Fibroblast of the aortic adventitia (primary cell): ENCODE data around the gene APOBEC3G. TPM values are rescaled to one million over a fixed set of nuclear protein-coding genes. Genes with fewer than 3 reads are reported as not detected.
"Not testable (repeated sequence)": the region's sequence is repeated elsewhere in the genome, so short reads cannot be mapped to it uniquely, and the experiment has no call there.

Source experiments
- DNase-seq: peaks from one replicate; pipeline ENCODE4 v3.0.0-alpha.2; 2010; ENCODE audit warnings: low read depth
- H3K4me3 ChIP-seq: 2 replicates; pipeline ENCODE4 v1.5.1; 2011; ENCODE audit warnings: low read depth, mild to moderate bottlenecking, control low read depth, low read length, moderate library complexity
- total RNA-seq: library from RNA; depleted of rRNA; stranded (reverse); fragments of >200 nt; gene quantifications from 2 replicates; pipeline ENCODE4 v1.2.3, GENCODE V29; 2012; ENCODE audit warnings: low replicate concordance
- TF ChIP-seq, protein P1 (sequence below): IDR thresholded peaks from 2 replicates; pipeline ENCODE4 v1.5.1; 2011; ENCODE audit warnings: mild to moderate bottlenecking, low read length, control low read depth, inconsistent platforms; ENCODE audit not compliant: insufficient read depth

Gene APOBEC3G
- total RNA-seq, 1 donor: 7.4 TPM

GRCh38 chr22:39040538-39041296, 36.4 kb upstream of the APOBEC3G start, which contains the start of gene APOBEC3F:
Gene APOBEC3F (plus strand): TSS chr22:39040864. CDS start chr22:39040961, 97 bp downstream.
- peak; percentile 54 for DNase-seq
- TF ChIP-seq, protein P1, sequence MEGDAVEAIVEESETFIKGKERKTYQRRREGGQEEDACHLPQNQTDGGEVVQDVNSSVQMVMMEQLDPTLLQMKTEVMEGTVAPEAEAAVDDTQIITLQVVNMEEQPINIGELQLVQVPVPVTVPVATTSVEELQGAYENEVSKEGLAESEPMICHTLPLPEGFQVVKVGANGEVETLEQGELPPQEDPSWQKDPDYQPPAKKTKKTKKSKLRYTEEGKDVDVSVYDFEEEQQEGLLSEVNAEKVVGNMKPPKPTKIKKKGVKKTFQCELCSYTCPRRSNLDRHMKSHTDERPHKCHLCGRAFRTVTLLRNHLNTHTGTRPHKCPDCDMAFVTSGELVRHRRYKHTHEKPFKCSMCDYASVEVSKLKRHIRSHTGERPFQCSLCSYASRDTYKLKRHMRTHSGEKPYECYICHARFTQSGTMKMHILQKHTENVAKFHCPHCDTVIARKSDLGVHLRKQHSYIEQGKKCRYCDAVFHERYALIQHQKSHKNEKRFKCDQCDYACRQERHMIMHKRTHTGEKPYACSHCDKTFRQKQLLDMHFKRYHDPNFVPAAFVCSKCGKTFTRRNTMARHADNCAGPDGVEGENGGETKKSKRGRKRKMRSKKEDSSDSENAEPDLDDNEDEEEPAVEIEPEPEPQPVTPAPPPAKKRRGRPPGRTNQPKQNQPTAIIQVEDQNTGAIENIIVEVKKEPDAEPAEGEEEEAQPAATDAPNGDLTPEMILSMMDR: peak; percentile 16

GRCh38 chr22:39041908-39042307, 35.2 kb upstream of the APOBEC3G start:
- TF ChIP-seq, protein P1: no peak
- DNase-seq: no peak
- H3K4me3 ChIP-seq: no peak overlapping the region

More at GRCh38 chr22:39040538-39041296, 36.4 kb upstream of the APOBEC3G start, which contains the start of gene APOBEC3F:
- H3K4me3 ChIP-seq: peak within 1 kb of the TSS; percentile 76

- DNase-seq, H3K4me3 ChIP-seq: not testable (repeated sequence)
Observed at GRCh38 chr22:39043063-39043462, 34.0 kb upstream of the APOBEC3G start.

DNA sequence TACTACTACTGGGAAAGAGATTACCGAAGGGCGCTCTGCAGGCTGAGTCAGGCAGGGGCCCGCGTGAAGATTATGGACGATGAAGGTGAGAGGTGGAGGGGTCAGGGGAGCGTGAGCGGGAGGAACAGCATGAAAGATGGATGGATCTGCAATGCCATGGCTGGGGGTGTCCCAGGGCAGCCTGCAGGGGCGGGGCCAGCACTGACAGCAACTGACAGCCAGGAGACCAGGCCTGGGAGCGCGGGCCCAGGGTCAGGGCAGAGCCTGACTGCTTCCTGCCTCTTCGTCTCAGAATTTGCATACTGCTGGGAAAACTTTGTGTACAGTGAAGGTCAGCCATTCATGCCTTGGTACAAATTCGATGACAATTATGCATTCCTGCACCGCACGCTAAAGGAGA, 31.9 kb upstream of the APOBEC3G start:
- not testable (repeated sequence) for H3K4me3 ChIP-seq, DNase-seq

DNA sequence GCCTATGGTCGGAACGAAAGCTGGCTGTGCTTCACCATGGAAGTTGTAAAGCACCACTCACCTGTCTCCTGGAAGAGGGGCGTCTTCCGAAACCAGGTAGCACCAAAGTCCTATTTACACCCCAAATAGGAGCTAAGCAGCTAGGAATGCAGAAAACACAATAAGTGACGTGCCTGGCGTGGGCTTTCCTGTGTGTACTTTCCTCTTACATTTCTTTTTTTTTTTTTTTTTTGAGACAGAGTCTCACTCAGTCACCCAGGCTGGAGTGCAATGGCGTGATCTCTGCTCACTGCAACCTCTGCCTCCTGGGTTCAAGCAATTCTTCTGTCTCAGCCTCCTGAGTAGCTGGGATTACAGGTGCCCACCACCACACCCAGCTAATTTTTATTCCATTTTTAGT, 27.6 kb upstream of the APOBEC3G start:
- not testable (repeated sequence) for DNase-seq, H3K4me3 ChIP-seq

- H3K4me3 ChIP-seq, DNase-seq: not testable (repeated sequence)
Observed at GRCh38 chr22:39051844-39052495, 25.1 kb upstream of the APOBEC3G start.

DNA sequence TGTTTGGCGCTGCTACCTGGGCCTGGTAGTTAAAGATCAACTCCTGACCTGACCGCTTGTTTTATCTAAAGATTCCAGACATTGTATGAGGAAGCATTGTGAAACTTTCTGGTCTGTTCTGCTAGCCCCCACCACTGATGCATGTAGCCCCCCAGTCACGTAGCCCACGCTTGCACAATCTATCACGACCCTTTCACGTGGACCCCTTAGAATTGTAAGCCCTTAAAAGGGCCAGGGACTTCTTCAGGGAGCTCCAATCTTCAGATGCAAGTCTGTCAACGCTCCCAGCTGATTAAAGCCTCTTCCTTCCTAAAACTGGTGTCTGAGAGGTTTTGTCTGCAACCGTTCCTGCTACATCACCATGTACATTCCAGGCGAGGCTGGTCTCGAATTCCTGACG, 21.4 kb upstream of the APOBEC3G start:
- DNase-seq: no peak
- TF ChIP-seq, protein P1: no peak
- no peak overlapping the region for H3K4me3 ChIP-seq

- not testable (repeated sequence) for H3K4me3 ChIP-seq, DNase-seq
Observed at GRCh38 chr22:39061290-39061689, 15.8 kb upstream of the APOBEC3G start.

DNA sequence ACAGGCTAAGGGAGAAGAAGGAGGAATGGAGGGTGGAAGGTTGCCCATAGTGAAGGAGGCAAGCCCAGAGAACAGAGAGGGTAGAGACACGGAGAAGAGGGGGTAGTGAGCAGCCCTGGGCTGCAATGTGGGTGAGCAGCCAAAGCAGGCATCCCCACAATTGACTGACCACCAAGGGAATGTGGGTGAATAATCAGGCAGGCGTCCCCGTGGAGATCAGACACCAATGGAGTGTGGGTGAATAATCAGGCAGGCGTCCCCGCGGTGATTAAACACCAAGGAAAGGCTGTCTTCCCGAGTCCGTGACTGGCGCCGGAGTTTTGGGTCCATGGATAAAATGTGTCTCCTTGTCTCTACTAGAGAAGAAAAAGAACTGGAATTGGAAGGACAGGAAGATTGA, 15.1 kb upstream of the APOBEC3G start:
- H3K4me3 ChIP-seq, DNase-seq: not testable (repeated sequence)

- H3K4me3 ChIP-seq, DNase-seq: not testable (repeated sequence)
Observed at GRCh38 chr22:39063904-39064303, 13.2 kb upstream of the APOBEC3G start.

- DNase-seq, H3K4me3 ChIP-seq: not testable (repeated sequence)
Observed at GRCh38 chr22:39066442-39067276, 10.4 kb upstream of the APOBEC3G start.
